ENCODE measurements around the gene C2orf76.
"Not testable (repeated sequence)": the region's sequence is repeated elsewhere in the genome, so short reads cannot be mapped to it uniquely, and the experiment has no call there.

The C2orf76 gene

DNA sequence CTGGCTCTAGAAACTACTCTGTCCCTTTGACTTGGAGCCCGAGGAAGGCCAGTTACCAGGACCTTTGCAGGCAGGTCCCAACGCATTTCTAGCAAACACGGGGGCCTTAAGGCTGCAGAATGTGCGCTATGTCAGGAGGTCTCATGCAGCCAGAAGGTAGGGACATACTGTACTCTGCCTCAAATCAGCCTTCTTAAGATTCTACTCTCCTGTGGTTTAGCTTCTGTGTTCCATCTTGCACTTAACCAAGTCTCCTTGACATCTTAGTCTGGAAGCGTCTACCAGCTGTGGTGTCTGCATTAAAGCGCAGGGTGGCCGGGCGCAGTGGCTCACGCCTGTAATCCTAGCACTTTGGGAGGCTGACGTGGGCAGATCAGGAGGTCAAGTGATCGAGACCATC lies 77.5 kb downstream of the C2orf76 start:
- H3K36me3 ChIP-seq (ENCODE audit: insufficient read depth, low read length) = no peaks in the 10 kb centered on the region
- no peaks in the 10 kb centered on the region for H3K9me3 ChIP-seq (ENCODE audit: control insufficient read depth, insufficient read depth, low read length)
- H3K9ac ChIP-seq (ENCODE audit: low read depth, low read length) = no peak overlapping the region
- peaks cover 4% of the 10 kb centered on the region; the same call in 1 of the 2 replicates for H3K4me1 ChIP-seq (ENCODE audit: insufficient read depth, low read length)

- no peaks in the 10 kb centered on the region for H3K36me3 ChIP-seq (ENCODE audit: insufficient read depth, low read length)
- H3K9me3 ChIP-seq (ENCODE audit: control insufficient read depth, insufficient read depth, low read length) = no peaks in the 10 kb centered on the region
- no peak overlapping the region for H3K9ac ChIP-seq (ENCODE audit: low read depth, low read length)
- H3K4me1 ChIP-seq (ENCODE audit: insufficient read depth, low read length) = peaks cover 4% of the 10 kb centered on the region; the same call in 1 of the 2 replicates
Observed at GRCh38 chr2:119288576-119288975, 78.1 kb downstream of the C2orf76 start.

DNA sequence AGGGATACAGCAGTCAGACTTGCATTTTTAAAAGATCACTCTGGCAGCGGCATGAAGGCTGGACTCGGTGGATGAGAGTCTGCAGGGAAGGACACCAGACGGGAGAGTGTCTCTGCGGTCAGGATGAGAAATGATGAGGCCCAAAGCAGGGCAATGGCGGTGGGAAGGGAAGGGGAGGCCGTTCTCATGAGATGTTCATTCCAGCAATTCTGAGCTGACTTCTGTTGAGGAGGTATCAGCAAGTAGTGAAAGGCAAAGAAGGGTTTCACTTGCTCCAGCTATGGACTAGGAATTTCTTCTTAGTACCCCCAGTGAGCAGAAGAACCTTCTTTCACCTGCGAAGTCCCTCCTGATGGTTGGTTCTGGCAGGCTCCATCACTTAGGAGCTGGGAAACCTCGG lies 80.0 kb downstream of the C2orf76 start:
- no peaks in the 10 kb centered on the region for H3K4me1 ChIP-seq (ENCODE audit: insufficient read depth, low read length)
- no peaks in the 10 kb centered on the region for H3K36me3 ChIP-seq (ENCODE audit: insufficient read depth, low read length)
- no peak overlapping the region for H3K9ac ChIP-seq (ENCODE audit: low read depth, low read length)
- H3K9me3 ChIP-seq (ENCODE audit: control insufficient read depth, insufficient read depth, low read length) = no peaks in the 10 kb centered on the region

GRCh38 chr2:119283873-119284331 lies 82.7 kb downstream of the C2orf76 start:
- no peak overlapping the region for H3K9ac ChIP-seq (ENCODE audit: low read depth, low read length)
- no peaks in the 10 kb centered on the region for H3K4me1 ChIP-seq (ENCODE audit: insufficient read depth, low read length)
- H3K36me3 ChIP-seq (ENCODE audit: insufficient read depth, low read length) = no peaks in the 10 kb centered on the region
- H3K9me3 ChIP-seq (ENCODE audit: control insufficient read depth, insufficient read depth, low read length) = no peaks in the 10 kb centered on the region

GRCh38 chr2:119282996-119283511 lies 83.6 kb downstream of the C2orf76 start:
- Histone ChIP-seq H3K9ac (ENCODE audit: low read depth, low read length) (no peak overlapping the region), H3K9me3 (ENCODE audit: control insufficient read depth, insufficient read depth, low read length) (no peaks in the 10 kb centered on the region), H3K36me3 (ENCODE audit: insufficient read depth, low read length) (no peaks in the 10 kb centered on the region), H3K4me1 (ENCODE audit: insufficient read depth, low read length) (no peaks in the 10 kb centered on the region)

GRCh38 chr2:119282146-119282995 lies 84.3 kb downstream of the C2orf76 start:
- Histone ChIP-seq H3K36me3 (ENCODE audit: insufficient read depth, low read length) (no peaks in the 10 kb centered on the region), H3K4me1 (ENCODE audit: insufficient read depth, low read length) (no peaks in the 10 kb centered on the region), H3K9ac (ENCODE audit: low read depth, low read length) (no peak overlapping the region), H3K9me3 (ENCODE audit: control insufficient read depth, insufficient read depth, low read length) (no peaks in the 10 kb centered on the region)

GRCh38 chr2:119280680-119281079 lies 86.0 kb downstream of the C2orf76 start:
- no peaks in the 10 kb centered on the region for H3K36me3 ChIP-seq (ENCODE audit: insufficient read depth, low read length)
- H3K9me3 ChIP-seq (ENCODE audit: control insufficient read depth, insufficient read depth, low read length) = no peaks in the 10 kb centered on the region
- no peaks in the 10 kb centered on the region for H3K4me1 ChIP-seq (ENCODE audit: insufficient read depth, low read length)
- no peak overlapping the region for H3K9ac ChIP-seq (ENCODE audit: low read depth, low read length)

GRCh38 chr2:119279666-119280065 lies 87.0 kb downstream of the C2orf76 start:
- Histone ChIP-seq H3K9ac (ENCODE audit: low read depth, low read length) (no peak overlapping the region), H3K36me3 (ENCODE audit: insufficient read depth, low read length) (no peaks in the 10 kb centered on the region), H3K9me3 (ENCODE audit: control insufficient read depth, insufficient read depth, low read length) (no peaks in the 10 kb centered on the region), H3K4me1 (ENCODE audit: insufficient read depth, low read length) (no peaks in the 10 kb centered on the region)

DNA sequence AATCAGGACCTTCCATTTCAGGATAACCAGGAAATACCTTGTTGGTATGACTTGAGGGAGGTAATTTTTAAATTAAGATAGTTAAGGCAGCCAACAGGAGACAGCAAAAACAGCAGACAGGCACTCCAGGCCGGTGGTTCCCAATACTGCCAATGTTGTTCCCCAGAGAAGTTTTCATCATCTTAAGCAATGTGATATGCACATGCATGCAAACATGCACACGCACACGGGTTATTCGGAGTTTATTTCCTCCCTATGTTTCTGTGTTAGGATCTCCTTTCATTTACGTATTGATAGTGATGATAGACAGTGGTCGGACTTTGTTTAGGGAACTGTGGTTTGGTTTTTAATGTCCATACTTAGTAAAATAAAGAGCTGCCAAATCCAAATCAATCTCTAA lies 87.7 kb downstream of the C2orf76 start:
- Histone ChIP-seq H3K4me1 (ENCODE audit: insufficient read depth, low read length) (no peaks in the 10 kb centered on the region), H3K9ac (ENCODE audit: low read depth, low read length) (no peak overlapping the region), H3K9me3 (ENCODE audit: control insufficient read depth, insufficient read depth, low read length) (no peaks in the 10 kb centered on the region), H3K36me3 (ENCODE audit: insufficient read depth, low read length) (no peaks in the 10 kb centered on the region)

- not testable (repeated sequence) for H3K9ac ChIP-seq (ENCODE audit: low read depth, low read length); H3K36me3 ChIP-seq (ENCODE audit: insufficient read depth, low read length); H3K9me3 ChIP-seq (ENCODE audit: control insufficient read depth, insufficient read depth, low read length); H3K4me1 ChIP-seq (ENCODE audit: insufficient read depth, low read length)
Observed at GRCh38 chr2:119278385-119278784, 88.2 kb downstream of the C2orf76 start.

DNA sequence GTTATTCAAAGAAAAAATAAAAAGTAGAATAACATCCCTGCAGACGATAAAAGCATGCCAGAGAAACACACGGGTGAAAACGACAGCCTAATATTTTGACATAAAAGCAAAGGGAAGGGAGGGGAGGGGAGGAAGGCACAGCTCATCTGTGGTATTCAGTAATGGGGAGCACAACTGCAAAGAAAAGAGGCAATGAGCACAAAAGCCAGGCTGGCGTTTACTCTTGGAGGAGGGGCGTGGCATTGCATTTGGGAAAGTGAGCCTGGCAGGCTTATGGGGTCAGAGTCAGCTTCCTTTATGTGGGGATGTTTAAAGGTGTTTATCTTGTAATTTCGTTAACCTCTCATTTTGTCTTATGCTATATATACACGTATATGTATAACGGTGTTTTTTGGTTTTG lies 89.8 kb downstream of the C2orf76 start:
- Histone ChIP-seq H3K9ac (ENCODE audit: low read depth, low read length) (no peak overlapping the region), H3K4me1 (ENCODE audit: insufficient read depth, low read length) (no peaks in the 10 kb centered on the region), H3K9me3 (ENCODE audit: control insufficient read depth, insufficient read depth, low read length) (no peaks in the 10 kb centered on the region), H3K36me3 (ENCODE audit: insufficient read depth, low read length) (no peaks in the 10 kb centered on the region)

GRCh38 chr2:119267604-119268003 lies 99.0 kb downstream of the C2orf76 start:
- Histone ChIP-seq H3K4me1 (ENCODE audit: insufficient read depth, low read length) (no peaks in the 10 kb centered on the region), H3K9ac (ENCODE audit: low read depth, low read length) (no peak overlapping the region), H3K36me3 (ENCODE audit: insufficient read depth, low read length) (no peaks in the 10 kb centered on the region), H3K9me3 (ENCODE audit: control insufficient read depth, insufficient read depth, low read length) (no peaks in the 10 kb centered on the region)

DNA sequence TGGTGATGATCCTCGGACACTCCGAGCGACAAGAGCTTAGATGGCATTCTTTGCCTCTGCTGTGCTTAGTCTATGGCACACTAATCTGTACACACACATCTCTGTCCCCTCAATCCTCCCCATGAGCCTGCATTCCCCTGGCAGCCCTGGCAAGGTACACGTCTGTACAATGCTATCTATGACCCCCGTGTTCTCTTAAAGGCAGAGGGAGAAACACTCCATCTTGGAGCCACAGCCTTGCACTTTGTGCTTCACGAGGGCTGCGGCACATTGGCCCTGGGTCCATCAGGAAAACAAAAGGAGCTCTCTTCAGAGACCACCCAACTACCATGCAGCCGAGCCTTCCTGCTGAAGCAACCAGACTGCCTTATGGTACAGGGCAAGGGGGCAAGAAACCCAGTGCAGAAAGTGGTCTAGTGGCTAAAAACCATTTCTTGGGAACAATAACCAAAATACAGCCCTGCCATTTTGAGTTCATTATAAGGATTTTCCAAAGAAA lies 100.5 kb downstream of the C2orf76 start:
- Histone ChIP-seq H3K9ac (ENCODE audit: low read depth, low read length) (no peak overlapping the region), H3K36me3 (ENCODE audit: insufficient read depth, low read length) (no peaks in the 10 kb centered on the region), H3K4me1 (ENCODE audit: insufficient read depth, low read length) (no peaks in the 10 kb centered on the region), H3K9me3 (ENCODE audit: control insufficient read depth, insufficient read depth, low read length) (no peaks in the 10 kb centered on the region)

DNA sequence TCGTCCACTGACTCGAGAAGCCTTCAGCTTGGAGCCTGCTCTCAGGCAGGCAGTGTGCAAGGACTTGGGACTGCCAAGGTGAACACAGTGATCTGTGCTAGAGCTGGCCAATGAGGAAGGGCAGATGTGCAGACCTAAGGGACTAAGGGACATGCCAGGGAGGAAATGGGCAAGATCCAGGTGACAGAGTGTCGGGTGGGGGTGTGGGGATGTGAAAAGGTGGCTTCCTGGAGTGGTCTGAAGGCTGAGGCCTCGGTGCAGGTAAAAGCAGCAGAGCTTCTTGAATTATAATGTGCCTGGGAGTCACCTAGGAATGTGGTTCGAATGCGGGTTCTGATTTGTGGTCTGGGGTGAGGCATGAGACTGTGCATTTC lies 101.0 kb downstream of the C2orf76 start:
- H3K9ac ChIP-seq (ENCODE audit: low read depth, low read length) = no peak overlapping the region
- H3K9me3 ChIP-seq (ENCODE audit: control insufficient read depth, insufficient read depth, low read length) = no peaks in the 10 kb centered on the region
- no peaks in the 10 kb centered on the region for H3K36me3 ChIP-seq (ENCODE audit: insufficient read depth, low read length)
- no peaks in the 10 kb centered on the region for H3K4me1 ChIP-seq (ENCODE audit: insufficient read depth, low read length)
